HG02885 (cell line): Measurements from ENCODE around the gene CCDC85C.

ENCODE experiments used
- ATAC-seq: cut with Tn5 transposase; IDR thresholded peaks from one replicate; pipeline ENCODE4 v1.9.1; 2021; ENCODE audit warnings: mild to moderate bottlenecking; ENCODE audit not compliant: unreplicated experiment, poor library complexity

The CCDC85C gene

GRCh38 chr14:99462210-99462609 lies 141.8 kb downstream of the CCDC85C start:
- no peak for ATAC-seq

- no peak for ATAC-seq
Observed at GRCh38 chr14:99461411-99462085, 142.5 kb downstream of the CCDC85C start.

GRCh38 chr14:99460793-99461192 lies 143.2 kb downstream of the CCDC85C start:
- no peak for ATAC-seq

DNA sequence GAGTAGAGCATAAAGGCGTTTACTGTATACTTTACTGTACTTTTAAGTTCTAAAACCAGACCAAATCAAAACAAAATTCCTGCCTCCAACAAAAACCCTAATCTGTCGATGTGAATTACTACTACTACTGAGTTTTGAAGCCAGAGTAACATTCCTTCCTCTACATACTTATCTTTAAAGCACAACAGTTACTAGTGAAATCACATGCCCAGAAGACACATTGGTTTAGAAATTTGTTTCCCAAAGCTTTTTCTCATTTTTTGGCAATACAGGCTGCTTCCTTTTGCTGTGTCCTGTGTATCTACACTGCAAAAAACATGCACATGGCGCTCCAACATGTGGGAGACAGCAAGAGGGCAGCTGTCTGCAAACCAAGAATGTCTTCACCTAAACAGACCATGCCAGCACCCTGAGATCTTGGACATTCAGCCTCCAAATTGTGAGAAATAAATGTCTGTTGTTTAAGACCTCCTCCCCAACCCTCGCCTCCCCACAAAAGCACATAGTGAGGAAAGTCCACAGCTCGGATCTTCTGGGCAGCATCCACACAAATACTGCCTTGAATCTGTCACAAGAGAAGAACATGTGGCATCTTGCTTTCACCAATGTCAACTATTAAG lies 144.4 kb downstream of the CCDC85C start:
- no peak for ATAC-seq

DNA sequence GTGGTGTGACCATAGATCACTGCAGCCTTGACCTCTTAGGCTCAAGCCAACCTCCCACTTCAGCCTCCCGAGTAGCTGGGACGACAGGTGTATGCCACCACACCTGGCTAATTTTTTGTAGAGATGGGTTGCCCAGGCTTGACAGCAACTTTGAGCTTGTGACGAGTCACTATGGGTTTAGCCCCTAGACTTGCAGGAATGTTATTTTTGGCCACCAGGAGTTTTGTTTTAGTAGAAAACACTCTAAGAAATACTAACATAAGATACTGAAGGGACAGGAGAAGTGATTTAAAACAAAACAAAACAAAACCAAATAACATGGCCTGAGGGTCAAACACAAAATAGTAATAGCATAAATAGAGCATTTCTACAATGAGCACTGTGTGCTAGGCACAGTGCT lies 149.8 kb downstream of the CCDC85C start:
- ATAC-seq = no peak

DNA sequence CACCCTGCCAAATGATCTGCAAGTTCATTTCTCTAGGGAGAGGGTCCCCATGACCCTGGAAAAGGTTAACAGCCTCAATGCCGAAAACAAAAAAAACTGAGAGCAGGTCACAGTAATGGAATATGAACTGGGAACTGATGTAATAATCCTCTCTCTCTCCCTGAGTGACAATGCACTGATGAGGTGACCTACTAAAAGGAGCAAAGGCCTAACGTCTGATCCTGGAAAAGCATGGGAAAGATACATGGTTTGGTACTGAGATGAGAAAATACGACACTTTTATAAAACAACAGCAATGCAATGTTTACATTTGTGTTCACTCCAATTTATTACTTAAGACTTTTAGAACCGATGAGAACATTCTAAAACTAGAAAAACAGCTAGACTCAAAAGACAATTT lies 151.0 kb downstream of the CCDC85C start:
- ATAC-seq = no peak

DNA sequence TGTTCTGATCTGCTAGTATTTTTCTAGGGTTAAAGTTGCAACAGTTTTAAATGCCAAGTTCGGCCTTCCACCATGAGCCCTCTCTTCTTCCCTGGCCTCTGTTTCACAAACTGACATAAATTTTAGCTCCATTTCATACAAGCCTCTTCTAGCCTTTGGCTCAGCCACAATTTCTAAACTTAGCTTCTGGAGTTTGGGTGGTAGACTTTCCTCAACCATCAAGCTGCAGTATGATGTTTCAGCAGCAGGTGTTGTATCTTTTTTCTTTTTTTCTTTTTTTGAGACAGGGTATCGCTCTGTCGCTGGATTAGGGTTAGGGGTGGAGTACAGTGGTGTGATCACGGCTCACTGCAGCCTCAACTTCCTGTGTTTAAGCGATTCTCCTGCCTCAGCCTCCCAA lies 152.8 kb downstream of the CCDC85C start:
- no peak for ATAC-seq

DNA sequence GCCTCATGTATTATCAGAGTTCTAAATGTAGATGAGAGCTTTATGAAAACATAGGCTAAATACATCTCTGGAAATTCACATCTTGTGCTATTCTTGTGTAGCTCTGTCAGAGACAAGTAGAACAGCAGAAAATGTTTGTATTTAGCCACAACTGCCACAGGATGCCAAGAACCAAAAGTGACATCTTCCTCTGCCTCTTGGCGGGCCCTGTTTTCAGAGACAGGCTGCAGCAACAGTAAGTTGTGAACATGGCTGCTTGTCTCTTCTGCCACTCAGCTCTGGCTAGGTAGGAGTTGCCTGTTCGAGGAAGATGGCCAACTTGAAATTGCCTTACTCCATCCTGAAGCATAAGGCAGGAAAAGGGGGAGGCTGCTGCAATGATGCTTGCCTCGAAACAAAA lies 153.7 kb downstream of the CCDC85C start:
- ATAC-seq = no peak
